AG04450 (cell line): Measurements from ENCODE around the gene TNFRSF11A. TPM values are rescaled to one million over a fixed set of nuclear protein-coding genes. Genes with fewer than 3 reads are reported as not detected.

ENCODE experiments used
- CTCF ChIA-PET: fragments of 300-600, 350-600 bp; formaldehyde crosslinking; extraction: SDS; loops from one replicate; lab custom pipeline; 2022; ENCODE audit warnings: antibody characterized with exemption, inconsistent platforms; lab: Charles Lee
- POLR2A ChIA-PET: fragments of 350-600 bp; formaldehyde crosslinking; extraction: SDS; loops from one replicate; lab custom pipeline; 2021; ENCODE audit warnings: antibody characterized with exemption, inconsistent platforms; lab: Yijun Ruan, JAX
- DNase-seq: peaks from one replicate; pipeline ENCODE4 v3.0.0-alpha.2; 2011; ENCODE audit warnings: low read depth, low spot score
- H3K27ac ChIP-seq: one replicate; pipeline ENCODE4 v1.5.1; 2012; ENCODE audit warnings: low read depth, low read length, control low read depth
- H3K27me3 ChIP-seq: one replicate; pipeline ENCODE4 v1.6.0; 2012; ENCODE audit warnings: low read length; ENCODE audit not compliant: control insufficient read depth, insufficient read depth
- H3K4me3 ChIP-seq: 2 replicates; pipeline ENCODE4 v1.5.1; 2011; ENCODE audit warnings: mild to moderate bottlenecking, low read depth, low read length, control low read depth
- H3K9me3 ChIP-seq: 2 replicates; pipeline ENCODE4 v1.5.1; 2012; ENCODE audit warnings: low read length; ENCODE audit not compliant: control insufficient read depth, insufficient read depth
- CTCF ChIP-seq: IDR thresholded peaks from 2 replicates; pipeline ENCODE4 v1.5.1; 2011; ENCODE audit warnings: low read depth, low read length, control low read depth, inconsistent platforms
- polyA plus RNA-seq: library from polyadenylated mRNA; depleted of rRNA; stranded (reverse); fragments of >200 nt; gene quantifications from 2 replicates; pipeline ENCODE4 v1.2.3, GENCODE V29; 2011

The TNFRSF11A gene
- polyA plus RNA-seq, 1 experiment, result not detected

- TF ChIP-seq CTCF, result no peak
- POLR2A ChIA-PET, result no interaction called here
- peak overlapping the region; percentile 20 for H3K4me3 ChIP-seq
- no peaks in the 10 kb centered on the region; the same call in none of the 2 replicates for H3K9me3 ChIP-seq
- H3K27me3 ChIP-seq, result peaks cover 2% of the 10 kb centered on the region
- H3K27ac ChIP-seq, result no peak overlapping the region
- no peak for DNase-seq
- CTCF ChIA-PET, result no interaction called here
Measured at GRCh38 chr18:62384610-62385097, 59.5 kb downstream of the TNFRSF11A start.

- ChIA-PET POLR2A (no interaction called here), CTCF (no interaction called here)
- Histone ChIP-seq H3K27ac (no peak overlapping the region), H3K27me3 (peaks cover 4% of the 10 kb centered on the region), H3K4me3 (no peak overlapping the region), H3K9me3 (no peaks in the 10 kb centered on the region; the same call in none of the 2 replicates)
- TF ChIP-seq CTCF, result no peak
- no peak for DNase-seq
Measured at GRCh38 chr18:62386091-62386490, 61.0 kb downstream of the TNFRSF11A start.

GRCh38 chr18:62386601-62387000 lies 61.5 kb downstream of the TNFRSF11A start:
- Histone ChIP-seq H3K27me3 (peaks cover 4% of the 10 kb centered on the region), H3K9me3 (no peaks in the 10 kb centered on the region; the same call in none of the 2 replicates), H3K27ac (no peak overlapping the region), H3K4me3 (no peak overlapping the region)
- CTCF ChIA-PET, result interaction anchor here (1.8 kb wide), 1 partner anchor 39 kb away, joined by 9 read pairs; no protein-coding TSS in a partner anchor
- no peak for TF ChIP-seq CTCF
- DNase-seq, result no peak
- POLR2A ChIA-PET, result no interaction called here

- TF ChIP-seq CTCF, result no peak
- no peak for DNase-seq
Measured at GRCh38 chr18:62387257-62387656, 62.1 kb downstream of the TNFRSF11A start.

GRCh38 chr18:62388855-62389760 lies 64.0 kb downstream of the TNFRSF11A start:
- ChIA-PET POLR2A (no interaction called here), CTCF (no interaction called here)
- no peak for TF ChIP-seq CTCF
- peaks cover 13% of the 10 kb centered on the region for H3K27me3 ChIP-seq
- no peak overlapping the region for H3K4me3 ChIP-seq
- no peak for DNase-seq
- no peaks in the 10 kb centered on the region; the same call in none of the 2 replicates for H3K9me3 ChIP-seq
- no peak overlapping the region for H3K27ac ChIP-seq

More at GRCh38 chr18:62387257-62387656, 62.1 kb downstream of the TNFRSF11A start:
- ChIA-PET CTCF (interaction anchor here (1.8 kb wide), 1 partner anchor 38 kb away, joined by 9 read pairs; no protein-coding TSS in a partner anchor), POLR2A (no interaction called here)
- no peak overlapping the region for H3K27ac ChIP-seq
- peaks cover 4% of the 10 kb centered on the region for H3K27me3 ChIP-seq
- H3K4me3 ChIP-seq, result no peak overlapping the region
- no peaks in the 10 kb centered on the region; the same call in none of the 2 replicates for H3K9me3 ChIP-seq
